ENCODE results near the gene MYT1. TPM values are rescaled to one million over a fixed set of nuclear protein-coding genes. Genes with fewer than 3 reads are reported as not detected.

MYT1 gene
- total RNA-seq, 2 donors from 2014 or later = 2.4 to 4.5 TPM

DNA sequence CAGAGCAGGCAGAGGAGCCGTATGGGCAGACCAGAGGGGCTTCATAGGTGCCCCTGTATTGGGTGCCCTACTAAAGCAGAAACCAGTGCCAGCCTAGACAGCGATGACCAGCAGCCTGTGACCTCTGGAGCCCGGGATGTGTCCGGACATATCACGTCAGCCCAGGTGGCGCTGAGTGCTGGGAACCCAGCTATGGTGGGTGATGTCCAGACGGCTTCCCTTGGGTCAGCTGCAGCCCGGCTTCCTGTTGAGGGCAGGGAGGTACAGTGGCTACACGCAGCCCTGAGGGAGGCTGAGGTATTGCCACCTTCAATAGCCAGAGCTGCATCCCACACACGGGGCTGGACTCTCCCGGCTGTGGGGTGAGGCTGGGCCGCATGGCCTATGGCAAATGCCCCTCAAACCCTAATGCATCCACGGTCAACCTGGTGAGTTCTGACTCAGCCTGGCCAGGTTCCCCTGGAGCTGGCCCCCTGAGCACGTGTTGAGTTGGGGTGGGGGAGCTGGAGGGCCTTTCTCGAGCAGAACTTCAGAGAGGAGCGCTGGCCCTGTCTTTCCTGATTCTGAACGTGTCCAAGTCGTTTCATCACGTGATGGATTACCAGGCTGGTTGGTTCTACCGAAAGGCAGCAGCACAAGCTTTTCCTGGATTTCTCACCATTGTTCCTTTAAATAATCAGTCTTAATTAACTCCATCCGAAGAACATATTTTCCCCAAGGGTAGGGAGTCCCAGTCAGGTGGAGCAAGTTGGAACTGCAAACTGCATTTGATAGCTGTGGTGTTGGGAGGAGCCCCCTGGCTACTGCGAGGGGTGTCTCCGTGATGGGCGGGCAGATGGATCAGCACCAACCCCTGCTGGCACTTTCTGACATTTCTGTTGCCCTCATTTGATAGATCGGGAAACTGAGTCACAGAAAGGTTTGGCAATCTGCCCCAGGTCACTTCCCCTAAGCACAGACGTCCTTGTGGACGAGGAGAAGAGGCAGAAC lies 7.1 kb upstream of the MYT1 start:
- no peak overlapping the region for H3K4me3 ChIP-seq (ENCODE audit: low read length)
- H3K27me3 Mint-ChIP-seq (ENCODE audit: insufficient read depth) = peaks cover 9% of the 10 kb centered on the region
- peaks cover 2% of the 10 kb centered on the region for H3K27me3 ChIP-seq (ENCODE audit: control insufficient read depth, insufficient read depth, low read length, poor library complexity, severe bottlenecking)
- no peak overlapping the region for H3K27ac Mint-ChIP-seq
- no peaks in the 10 kb centered on the region for H3K9me3 ChIP-seq (ENCODE audit: control insufficient read depth, low read length)
- TF ChIP-seq, protein P1, sequence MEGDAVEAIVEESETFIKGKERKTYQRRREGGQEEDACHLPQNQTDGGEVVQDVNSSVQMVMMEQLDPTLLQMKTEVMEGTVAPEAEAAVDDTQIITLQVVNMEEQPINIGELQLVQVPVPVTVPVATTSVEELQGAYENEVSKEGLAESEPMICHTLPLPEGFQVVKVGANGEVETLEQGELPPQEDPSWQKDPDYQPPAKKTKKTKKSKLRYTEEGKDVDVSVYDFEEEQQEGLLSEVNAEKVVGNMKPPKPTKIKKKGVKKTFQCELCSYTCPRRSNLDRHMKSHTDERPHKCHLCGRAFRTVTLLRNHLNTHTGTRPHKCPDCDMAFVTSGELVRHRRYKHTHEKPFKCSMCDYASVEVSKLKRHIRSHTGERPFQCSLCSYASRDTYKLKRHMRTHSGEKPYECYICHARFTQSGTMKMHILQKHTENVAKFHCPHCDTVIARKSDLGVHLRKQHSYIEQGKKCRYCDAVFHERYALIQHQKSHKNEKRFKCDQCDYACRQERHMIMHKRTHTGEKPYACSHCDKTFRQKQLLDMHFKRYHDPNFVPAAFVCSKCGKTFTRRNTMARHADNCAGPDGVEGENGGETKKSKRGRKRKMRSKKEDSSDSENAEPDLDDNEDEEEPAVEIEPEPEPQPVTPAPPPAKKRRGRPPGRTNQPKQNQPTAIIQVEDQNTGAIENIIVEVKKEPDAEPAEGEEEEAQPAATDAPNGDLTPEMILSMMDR (conservative IDR thresholded peaks at IDR 0.05) = no peak
- no peaks in the 10 kb centered on the region for H3K36me3 ChIP-seq (ENCODE audit: control insufficient read depth, insufficient read depth, low read length)
- DNase-seq = no peak
- no peak overlapping the region for H3K4me3 Mint-ChIP-seq
- H3K36me3 Mint-ChIP-seq (ENCODE audit: low read depth) = no peaks in the 10 kb centered on the region
- H3K4me1 ChIP-seq (ENCODE audit: control insufficient read depth, insufficient read depth, low read length) = peaks cover 4% of the 10 kb centered on the region
- no peaks in the 10 kb centered on the region for H3K9me3 Mint-ChIP-seq
- 92 to 93% methylated on average over 27 of the region's 27 CpGs for WGBS, 2 experiments (ENCODE audit: insufficient coverage in 1 of 2, insufficient read length in 1 of 2)
- peak overlapping the region; percentile 82 for H3K27ac ChIP-seq (ENCODE audit: low read depth, low read length)
- H3K4me1 Mint-ChIP-seq = peaks cover 35% of the 10 kb centered on the region
- H3K9ac ChIP-seq (ENCODE audit: extremely low read depth, low read length, poor library complexity, severe bottlenecking) = no peak overlapping the region

DNA sequence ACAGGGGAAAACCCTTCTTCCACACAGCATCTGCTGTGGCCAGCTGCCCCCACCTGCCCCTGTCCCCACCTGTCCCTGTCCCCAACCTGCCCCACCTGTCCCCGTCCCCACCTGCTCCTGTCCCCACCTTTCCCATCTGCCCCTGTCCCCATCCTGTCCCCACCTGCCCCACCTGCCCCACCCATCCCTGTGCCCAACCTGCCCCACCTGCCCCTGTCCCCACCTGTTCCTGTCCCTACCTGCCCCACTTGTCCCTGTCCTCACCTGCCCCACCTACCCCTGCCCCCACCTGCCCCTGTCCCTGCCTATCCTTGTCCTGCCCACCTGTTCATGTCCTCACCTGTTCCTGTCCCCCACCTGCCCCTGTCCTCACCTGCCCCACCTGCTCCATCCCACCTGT lies 6.4 kb upstream of the MYT1 start:
- Histone ChIP-seq H3K9me3 (ENCODE audit: control insufficient read depth, low read length) (no peaks in the 10 kb centered on the region), H3K27ac (ENCODE audit: low read depth, low read length) (no peak overlapping the region), H3K27me3 (ENCODE audit: control insufficient read depth, insufficient read depth, low read length, poor library complexity, severe bottlenecking) (peaks cover 9% of the 10 kb centered on the region), H3K9ac (ENCODE audit: extremely low read depth, low read length, poor library complexity, severe bottlenecking) (no peak overlapping the region), H3K4me3 (ENCODE audit: low read length) (no peak overlapping the region), H3K36me3 (ENCODE audit: control insufficient read depth, insufficient read depth, low read length) (no peaks in the 10 kb centered on the region), H3K4me1 (ENCODE audit: control insufficient read depth, insufficient read depth, low read length) (peaks cover 7% of the 10 kb centered on the region)
- peaks cover 35% of the 10 kb centered on the region for H3K4me1 Mint-ChIP-seq
- no peaks in the 10 kb centered on the region for H3K9me3 Mint-ChIP-seq
- 71% methylated on average over 1 of the region's 1 CpG; no CpG with 5 or more reads in 1 of the 2 experiments for WGBS, 2 experiments (ENCODE audit: insufficient coverage in 1 of 2, insufficient read length in 1 of 2)
- TF ChIP-seq, protein P1 (conservative IDR thresholded peaks at IDR 0.05) = no peak
- no peak overlapping the region for H3K27ac Mint-ChIP-seq
- no peak overlapping the region for H3K4me3 Mint-ChIP-seq
- DNase-seq = no peak
- H3K27me3 Mint-ChIP-seq (ENCODE audit: insufficient read depth) = peaks cover 13% of the 10 kb centered on the region
- H3K36me3 Mint-ChIP-seq (ENCODE audit: low read depth) = no peaks in the 10 kb centered on the region

DNA sequence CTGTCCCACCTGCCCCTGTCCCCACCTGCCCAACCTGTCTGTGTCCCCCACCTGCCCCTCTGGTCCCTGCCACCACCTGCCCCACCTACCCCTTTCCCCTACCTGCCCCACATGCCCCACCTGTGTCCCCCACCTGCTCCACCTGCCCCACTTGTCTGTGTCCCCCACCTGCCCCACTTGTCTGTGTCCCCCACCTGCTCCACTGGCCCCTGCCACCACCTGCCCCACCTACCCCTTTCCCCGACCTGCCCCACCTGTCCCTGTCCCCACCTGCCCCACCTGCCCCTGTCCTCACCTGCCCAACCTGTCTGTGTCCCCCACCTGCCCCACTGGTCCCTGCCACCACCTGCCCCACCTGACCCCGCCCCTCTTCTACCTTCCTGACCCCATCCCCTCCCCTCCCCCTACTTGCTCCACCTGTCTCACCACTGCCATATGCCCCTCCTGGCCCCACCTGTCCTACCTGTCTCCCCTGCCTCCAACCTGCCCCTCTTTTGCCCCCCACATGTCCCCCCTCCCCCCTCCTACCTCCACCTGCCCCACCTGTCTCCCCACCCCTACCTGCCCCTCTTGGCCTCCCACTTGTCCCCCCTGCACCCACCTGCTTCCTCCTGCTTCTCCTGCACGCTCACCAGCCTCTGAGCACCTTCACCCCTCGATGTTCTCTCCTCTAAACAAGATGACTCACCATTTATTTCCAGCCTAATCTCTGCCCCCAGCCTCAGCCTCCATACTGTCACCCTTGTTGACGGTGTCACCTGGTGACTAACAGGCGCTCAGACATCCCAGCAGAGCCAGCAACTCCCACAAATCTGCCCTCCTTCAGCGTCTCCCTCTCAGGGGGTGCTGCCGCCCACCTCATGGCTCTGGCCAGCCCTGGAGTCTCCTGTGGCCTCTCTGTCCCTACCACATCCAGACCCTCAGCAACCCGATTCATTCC lies 5.6 kb upstream of the MYT1 start:
- Mint-ChIP-seq H3K36me3 (ENCODE audit: low read depth) (no peaks in the 10 kb centered on the region), H3K27ac (no peak overlapping the region), H3K9me3 (no peaks in the 10 kb centered on the region), H3K4me3 (no peak overlapping the region), H3K4me1 (peaks cover 35% of the 10 kb centered on the region), H3K27me3 (ENCODE audit: insufficient read depth) (peaks cover 16% of the 10 kb centered on the region)
- H3K36me3 ChIP-seq (ENCODE audit: control insufficient read depth, insufficient read depth, low read length) = no peaks in the 10 kb centered on the region
- DNase-seq = no peak
- peaks cover 7% of the 10 kb centered on the region for H3K4me1 ChIP-seq (ENCODE audit: control insufficient read depth, insufficient read depth, low read length)
- H3K27me3 ChIP-seq (ENCODE audit: control insufficient read depth, insufficient read depth, low read length, poor library complexity, severe bottlenecking) = peaks cover 14% of the 10 kb centered on the region
- no peak overlapping the region for H3K9ac ChIP-seq (ENCODE audit: extremely low read depth, low read length, poor library complexity, severe bottlenecking)
- no peaks in the 10 kb centered on the region for H3K9me3 ChIP-seq (ENCODE audit: control insufficient read depth, low read length)
- TF ChIP-seq, protein P1 (conservative IDR thresholded peaks at IDR 0.05) = no peak
- no peak overlapping the region for H3K27ac ChIP-seq (ENCODE audit: low read depth, low read length)
- WGBS, 2 experiments (ENCODE audit: insufficient coverage in 1 of 2, insufficient read length in 1 of 2) = 76 to 84% methylated on average over 6 to 9 of the region's 9 CpGs
- no peak overlapping the region for H3K4me3 ChIP-seq (ENCODE audit: low read length)

Measured in endodermal cell (in vitro differentiated cells).